ENCODE results near the gene PALLD.

DNA sequence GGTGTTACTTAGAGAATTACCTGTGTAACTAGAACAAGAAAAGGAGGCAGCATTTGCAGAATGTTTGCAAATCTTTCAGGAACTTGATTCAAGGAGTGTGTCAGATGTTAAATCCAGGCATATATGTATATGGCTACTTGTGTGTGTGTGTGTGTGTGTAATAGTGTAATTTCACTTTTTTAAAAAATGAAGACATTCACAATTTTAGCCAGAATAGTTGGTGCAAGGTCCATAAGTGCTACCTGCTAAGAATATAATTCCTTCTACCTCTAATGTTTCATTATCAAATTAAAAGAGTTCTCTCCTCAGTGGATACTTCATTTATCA is 158.0 kb downstream of the PALLD start:
- no peak for TF ChIP-seq EZH2 (IDR thresholded peaks at IDR 0.05)
- no peak for TF ChIP-seq POLR2AphosphoS5 (IDR thresholded peaks at IDR 0.05; ENCODE audit: borderline replicate concordance, low read depth, low read length)
- no peak for TF ChIP-seq FOXP2 (optimal IDR thresholded peaks at IDR 0.05; ENCODE audit: control extremely low read depth, extremely low read length, insufficient read depth)

All from SK-N-MC (cell line).